Left ventricle myocardium superior (tissue), 1 donor: ENCODE results near the gene RNPEP. TPM values are rescaled to one million over a fixed set of nuclear protein-coding genes. Genes with fewer than 3 reads are reported as not detected.
"Not testable (repeated sequence)": the region's sequence is repeated elsewhere in the genome, so short reads cannot be mapped to it uniquely, and the experiment has no call there.

ENCODE experiments used
- ATAC-seq: fragments of 200-7000 bp; cut with Tn5 transposase; one replicate; pipeline ENCODE4 v1.9.1; 2020; ENCODE audit warnings: mild to moderate bottlenecking, moderate library complexity
- DNase-seq: peaks from one replicate; pipeline ENCODE4 v3.0.0-alpha.2; 2020
- intact Hi-C: fragments of 100-400 bp; cut with micrococcal nuclease; formaldehyde crosslinking; loops from one replicate; pipeline ENCODE4 v1.11.0; 2022
- total RNA-seq: library from RNA; stranded (reverse); fragmentation: NEBNext Ultra II Directional; extraction: Animal tissue kit (Norgen Biotek cat#: 25700); gene quantifications from one replicate; pipeline ENCODE4 v1.2.1, GENCODE V29; 2021
- donor health status: DM: no; HTN: yes; CAD: no; lungs with severe emphysema.

Gene RNPEP
- total RNA-seq, 1 donor from 2014 or later: 11.6 TPM

DNA sequence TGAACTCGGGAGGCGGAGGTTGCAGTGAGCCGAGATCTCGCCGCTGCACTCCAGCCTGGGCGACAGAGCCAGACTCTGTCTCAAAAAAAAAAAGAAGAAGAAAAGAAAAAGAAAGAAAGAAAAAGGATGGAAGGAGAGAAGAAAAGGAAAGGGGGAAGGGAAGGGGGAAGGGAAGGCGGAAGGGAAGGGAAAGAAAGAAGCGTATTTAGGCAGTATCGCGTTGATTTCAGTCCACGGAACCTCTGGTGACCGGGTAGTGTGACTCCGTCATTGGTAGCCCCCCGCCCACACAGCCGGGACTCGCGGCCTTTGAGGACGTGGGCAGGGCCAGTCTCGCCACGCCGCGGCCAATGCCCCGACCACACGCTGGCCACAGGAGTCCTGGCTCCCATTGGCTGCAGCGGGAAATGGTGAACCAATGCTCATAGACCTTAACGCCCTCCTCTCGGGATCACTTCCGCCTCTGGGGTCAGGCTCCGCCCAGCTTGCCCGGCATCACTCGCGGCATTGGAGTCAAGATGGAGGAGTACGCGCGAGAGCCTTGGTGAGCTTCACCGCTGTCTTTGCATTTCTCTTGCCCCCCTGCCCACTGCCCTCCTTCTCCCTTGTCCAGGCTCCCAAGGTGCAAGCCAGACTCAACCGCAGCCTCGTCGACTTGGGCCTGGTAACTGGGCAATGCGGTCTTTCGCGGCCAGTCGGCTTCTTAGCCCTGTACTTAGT, 27.3 kb upstream of the RNPEP start, which contains the start of gene TIMM17A:
TSS of gene TIMM17A (plus strand) at position 495 of the 720 bp plus-strand sequence. CDS start at position 519, 24 bp downstream.
- ATAC-seq (peak; percentile 100), DNase-seq (peak; percentile 97)
- intact Hi-C loops: no loop called here

DNA sequence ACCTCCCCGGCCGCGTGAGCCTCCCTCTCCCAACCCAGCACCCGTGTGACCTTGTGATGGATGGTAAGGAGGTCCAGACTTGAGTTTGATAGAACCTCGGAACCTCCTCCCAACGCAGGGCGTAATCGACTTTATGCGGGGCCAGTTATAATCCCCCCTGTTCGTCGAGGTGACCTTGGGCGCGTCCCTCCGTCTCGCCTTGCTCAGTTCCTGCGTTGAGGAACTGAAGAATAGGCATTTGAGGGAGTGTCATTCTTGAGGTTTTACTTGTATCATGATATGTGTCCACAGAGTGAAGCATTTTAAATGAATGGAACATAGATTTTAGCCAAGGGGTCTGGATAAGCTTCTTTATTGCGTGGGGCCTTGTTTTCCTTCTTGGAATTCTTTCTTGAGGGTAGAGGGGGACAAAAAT, 26.7 kb upstream of the RNPEP start:
- intact Hi-C loops: no loop called here
- DNase-seq (no peak), ATAC-seq (peak; percentile 54)

- no peak for DNase-seq
- ATAC-seq: no peak
- intact Hi-C loops: no loop called here
Measured at GRCh38 chr1:201958348-201958747, 24.1 kb upstream of the RNPEP start.

DNA sequence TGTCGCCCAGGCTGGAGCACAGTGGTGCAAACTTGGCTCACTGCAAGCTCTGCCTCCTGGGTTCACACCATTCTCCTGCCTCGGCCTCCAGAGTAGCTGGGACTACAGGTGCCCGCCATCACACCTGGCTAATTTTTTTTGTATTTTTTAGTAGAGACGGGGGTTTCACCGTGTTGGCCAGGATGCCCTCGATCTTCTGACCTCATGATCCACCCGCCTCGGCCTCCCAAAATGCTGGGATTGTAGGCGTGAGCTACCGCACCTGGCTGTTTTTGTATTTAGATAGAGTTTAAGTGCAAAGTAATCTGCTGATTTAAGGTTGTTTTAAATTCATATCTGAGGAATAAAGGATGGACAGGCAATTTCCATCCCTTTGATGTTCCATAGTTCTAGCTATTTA, 20.1 kb upstream of the RNPEP start:
- DNase-seq, ATAC-seq, intact Hi-C loops: not testable (repeated sequence)

DNA sequence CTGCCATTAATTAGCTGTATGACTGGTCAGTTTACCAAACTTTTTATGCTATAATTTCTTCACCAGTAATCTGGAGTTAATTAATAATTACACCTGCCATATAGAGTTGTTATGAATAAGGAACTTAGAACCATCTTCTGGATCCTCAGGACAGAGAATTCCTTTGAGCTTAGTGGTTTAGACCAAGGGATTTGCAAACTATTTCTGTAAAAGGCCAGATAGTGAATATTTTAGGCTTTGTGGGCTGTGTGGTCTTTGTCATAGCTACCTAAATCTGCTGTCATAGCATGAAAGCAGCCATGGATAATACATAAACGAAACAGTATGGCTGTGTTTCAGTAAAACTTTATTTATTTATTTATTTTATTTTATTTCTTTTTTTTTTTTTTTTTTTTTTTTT, 18.2 kb upstream of the RNPEP start:
- ATAC-seq (no peak), DNase-seq (no peak)
- intact Hi-C loops: no loop called here

DNA sequence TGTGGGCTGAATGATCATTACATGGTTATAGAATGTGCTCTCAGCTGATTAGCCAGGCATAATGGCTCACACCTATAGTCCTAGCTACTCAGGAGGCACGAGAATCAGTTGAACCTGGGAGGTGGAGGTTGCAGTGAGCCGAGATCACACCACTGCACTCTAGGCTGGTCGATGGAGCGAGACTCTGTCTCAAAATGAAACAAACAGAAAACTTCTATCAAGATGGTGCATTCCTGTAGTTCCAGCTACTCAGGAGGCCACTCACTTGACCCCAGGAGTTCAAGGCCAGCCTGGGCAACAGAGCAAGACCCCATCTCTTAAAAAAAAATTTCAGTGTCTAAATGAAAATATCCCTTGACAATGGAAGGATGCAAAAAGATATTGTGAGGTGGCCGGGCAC, 16.3 kb upstream of the RNPEP start:
- intact Hi-C loops: no loop called here
- no peak for ATAC-seq

DNA sequence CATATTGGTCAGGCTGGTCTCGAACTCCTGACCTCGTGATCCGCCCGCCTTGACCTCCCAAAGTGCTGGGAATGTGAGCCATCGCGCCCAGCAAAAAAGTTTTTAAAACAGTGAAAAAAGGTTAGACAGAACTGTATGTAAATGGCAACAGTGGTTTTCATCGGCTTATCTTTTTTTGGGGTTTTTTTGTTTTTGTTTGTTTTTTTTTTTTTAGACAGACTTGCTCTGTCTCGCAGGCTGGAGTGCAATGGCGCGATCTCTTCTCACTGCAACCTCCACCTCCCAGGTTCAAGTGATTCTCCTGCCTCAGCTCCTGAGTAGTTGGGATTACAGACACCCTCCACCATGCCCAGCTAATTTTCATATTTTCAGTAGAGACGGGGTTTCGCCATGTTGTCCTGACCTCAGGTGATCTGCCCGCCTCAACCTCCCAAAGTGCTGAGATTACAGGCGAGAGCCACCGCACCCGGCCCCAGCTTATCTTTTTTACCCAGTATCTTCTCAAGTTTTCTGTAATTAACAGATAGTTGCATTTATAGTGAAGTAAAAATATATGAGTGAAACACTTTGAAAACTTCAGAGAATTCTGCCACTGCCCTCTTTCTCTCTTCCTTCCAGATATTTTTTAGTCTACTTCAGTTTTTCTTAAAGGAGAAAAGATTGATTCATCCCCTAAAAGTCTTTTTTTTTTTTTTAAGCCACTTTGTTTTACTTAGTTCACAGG, 14.1 kb upstream of the RNPEP start:
- ATAC-seq: no peak
- DNase-seq: no peak
- intact Hi-C loops: no loop called here

More for the DNA sequence above, 16.3 kb upstream of the RNPEP start:
- DNase-seq: no peak

DNA sequence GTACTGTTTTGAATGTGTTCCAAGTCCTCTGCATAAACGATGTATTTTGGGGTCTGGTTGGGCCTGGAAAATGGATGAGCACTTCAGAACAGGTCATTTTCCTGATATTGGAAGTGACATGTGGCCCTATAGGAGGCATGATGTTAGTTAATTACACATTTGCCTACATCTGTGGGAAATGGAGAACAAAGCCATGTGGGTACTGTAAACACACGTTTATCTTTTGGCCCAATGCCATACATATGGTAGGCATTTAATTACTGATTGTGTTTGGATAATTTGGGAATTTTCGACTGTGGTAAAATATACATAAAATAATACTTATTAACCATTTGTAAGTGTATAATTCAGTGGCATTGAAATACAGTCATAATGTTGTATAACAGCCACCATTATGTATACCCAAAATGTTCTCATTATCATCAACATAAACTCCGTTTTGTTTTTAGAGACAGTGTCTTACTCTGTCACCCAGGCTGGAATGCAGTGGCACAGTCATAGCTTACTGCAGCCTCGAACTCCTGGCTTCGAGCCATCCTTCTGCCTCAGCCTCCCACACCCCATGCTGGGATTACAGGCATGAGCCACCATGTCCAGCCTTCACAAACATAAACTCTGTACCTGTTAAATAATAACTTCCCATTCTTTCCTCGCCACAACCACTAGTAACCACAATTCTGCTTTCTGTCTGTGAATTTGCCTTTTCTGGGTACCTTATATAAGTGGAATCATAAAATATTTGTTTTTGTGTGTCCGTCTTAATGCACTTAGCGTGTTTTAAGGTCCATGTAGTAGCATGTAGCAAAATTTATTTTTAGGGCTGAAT, 11.9 kb upstream of the RNPEP start:
- intact Hi-C loops: loop anchor here (5.0 kb wide), 2 partner anchors 73 to 88 kb away; no protein-coding TSS in a partner anchor
- DNase-seq: no peak
- ATAC-seq: peak; percentile 32

DNA sequence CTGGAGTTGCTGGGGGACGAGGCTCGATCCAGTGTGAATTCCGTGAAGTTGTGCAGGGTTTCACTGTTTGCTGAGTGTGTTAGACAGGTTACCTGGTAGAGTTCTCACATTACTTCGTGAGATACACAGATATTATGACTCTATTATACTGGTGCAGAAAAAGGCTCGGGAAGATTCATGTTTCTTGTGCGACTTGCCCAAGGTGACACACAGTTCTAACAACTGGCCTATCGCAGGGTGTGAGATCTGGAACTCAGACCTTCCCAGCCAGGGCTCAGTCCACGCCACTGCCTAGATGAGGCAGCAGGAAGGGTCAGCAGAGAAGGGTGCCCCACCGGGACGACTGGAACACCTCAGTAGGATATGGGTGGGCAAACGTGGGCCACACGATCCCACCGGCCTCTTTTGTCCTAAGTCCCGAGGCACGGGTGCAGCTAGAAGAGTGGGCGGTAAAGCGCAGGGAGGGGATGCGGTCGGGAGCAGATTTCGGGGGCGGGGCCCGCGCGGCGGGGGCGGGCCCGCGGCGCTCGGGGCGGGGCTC, 296 bp upstream of the RNPEP start:
- ATAC-seq: peak; percentile 22
- peak; percentile 90 for DNase-seq
- intact Hi-C loops: no loop called here

- no peak for DNase-seq
- no peak for ATAC-seq
- intact Hi-C loops: no loop called here
Measured at GRCh38 chr1:201983380-201983805, 945 bp downstream of the RNPEP start.

GRCh38 chr1:201984446-201984845, 2.0 kb downstream of the RNPEP start:
- ATAC-seq (no peak), DNase-seq (no peak)
- intact Hi-C loops: no loop called here

DNA sequence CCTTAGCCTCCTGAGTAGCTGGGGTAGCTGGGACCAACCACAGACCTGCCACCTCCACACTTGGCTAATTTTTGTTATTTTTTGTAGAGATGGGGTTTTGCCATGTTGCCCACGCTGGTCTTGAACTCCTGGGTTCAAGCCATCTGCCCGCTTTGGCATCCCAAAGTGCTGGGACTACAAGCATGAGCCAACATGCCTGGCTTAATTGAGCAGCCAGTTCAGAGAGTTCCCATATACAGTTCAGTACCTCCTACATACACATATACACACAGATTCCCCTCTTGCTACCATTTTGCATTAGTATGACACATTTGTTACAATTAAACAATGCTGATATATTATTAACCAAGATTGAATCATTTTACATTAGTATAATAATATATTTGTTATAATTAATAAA, 2.9 kb downstream of the RNPEP start:
- intact Hi-C loops: no loop called here
- ATAC-seq (no peak), DNase-seq (no peak)

DNA sequence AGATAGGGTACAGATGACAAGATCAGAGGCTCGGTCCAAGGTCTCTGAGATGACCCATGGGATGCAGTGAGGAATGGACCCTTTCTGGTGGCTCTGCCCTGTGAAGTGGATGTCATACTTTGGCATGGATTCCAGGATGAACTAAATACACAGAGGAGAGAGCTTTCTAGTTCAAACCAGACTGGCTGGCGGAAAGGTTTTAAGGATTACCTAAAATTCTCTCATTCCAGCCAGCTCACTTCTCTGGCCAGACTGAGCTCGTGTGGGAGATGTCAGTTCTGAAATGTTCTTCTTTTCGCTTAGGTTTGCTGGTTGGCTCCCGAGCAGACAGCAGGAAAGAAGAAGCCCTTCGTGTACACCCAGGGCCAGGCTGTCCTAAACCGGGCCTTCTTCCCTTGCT, 6.2 kb downstream of the RNPEP start:
- DNase-seq (no peak), ATAC-seq (no peak)
- intact Hi-C loops: no loop called here

DNA sequence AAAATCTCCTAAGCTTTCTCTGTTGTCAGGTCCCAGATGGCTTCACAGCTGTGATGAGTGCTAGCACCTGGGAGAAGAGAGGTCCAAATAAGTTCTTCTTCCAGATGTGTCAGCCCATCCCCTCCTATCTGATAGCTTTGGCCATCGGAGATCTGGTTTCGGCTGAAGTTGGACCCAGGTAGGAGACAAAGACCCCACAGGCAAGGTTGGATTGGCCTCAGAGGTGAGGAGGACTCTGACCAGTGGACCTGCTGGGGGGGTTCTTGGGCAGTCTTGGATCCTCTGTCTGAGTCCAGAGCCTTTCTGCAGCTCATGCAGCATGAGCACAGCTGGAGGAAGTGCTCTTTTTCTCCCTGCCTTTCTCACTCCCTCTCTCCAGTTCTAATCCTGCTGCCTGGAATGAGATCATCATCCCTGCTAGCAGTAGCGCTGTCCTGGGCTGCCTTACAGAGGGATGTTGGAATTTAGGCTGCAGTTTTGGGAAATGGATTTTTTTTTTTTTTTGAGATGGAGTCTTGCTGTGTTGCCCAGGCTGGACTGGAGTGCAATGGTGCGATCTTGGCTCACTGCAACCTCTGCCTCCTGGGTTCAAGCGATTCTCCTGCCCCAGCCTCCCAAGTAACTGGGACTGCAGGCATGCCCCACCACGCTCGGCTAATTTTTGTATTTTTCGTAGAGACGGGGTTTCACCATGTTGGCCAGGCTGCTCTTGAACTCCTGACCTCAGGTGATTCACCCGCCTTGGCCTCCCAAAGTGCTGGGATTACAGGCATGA, 7.1 kb downstream of the RNPEP start:
- intact Hi-C loops: no loop called here
- ATAC-seq: peak; percentile 5
- DNase-seq: no peak

- DNase-seq (peak; percentile 47), ATAC-seq (peak; percentile 93)
- intact Hi-C loops: no loop called here
Measured at GRCh38 chr1:201990427-201990826, 8.0 kb downstream of the RNPEP start.

DNA sequence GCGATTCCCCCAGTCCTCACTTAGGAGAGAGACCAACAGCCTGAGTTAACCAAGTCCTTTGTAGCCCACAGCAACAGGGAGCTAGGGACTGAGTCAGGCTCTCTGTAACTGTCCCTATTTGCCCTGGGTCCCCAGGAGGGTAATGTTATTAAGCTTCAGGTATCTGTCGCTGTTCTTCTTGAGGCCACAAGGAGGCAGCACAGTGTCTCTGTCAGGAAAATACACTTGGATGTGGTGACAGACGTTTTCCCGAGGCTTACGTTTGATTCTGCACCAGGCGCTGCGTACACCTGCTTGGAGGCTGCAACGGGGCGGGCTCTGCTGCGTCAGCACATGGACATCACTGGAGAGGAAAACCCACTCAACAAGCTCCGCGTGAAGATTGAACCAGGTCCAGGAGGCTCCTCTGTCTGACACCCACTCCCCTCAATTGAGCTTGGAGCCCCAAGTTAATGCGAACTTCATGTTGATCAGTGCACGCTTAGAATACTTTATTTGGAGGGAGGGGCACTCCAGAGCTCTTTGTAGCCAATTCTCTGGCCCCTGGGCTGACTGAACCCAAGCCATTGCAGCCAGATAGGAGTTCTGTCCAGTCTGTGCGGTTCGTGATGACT, 17.3 kb downstream of the RNPEP start:
- ATAC-seq (peak; percentile 64), DNase-seq (no peak)
- intact Hi-C loops: loop anchor here (5.0 kb wide), 1 partner anchor 123 kb away; the partner anchor contains the start of gene GPR37L1

GRCh38 chr1:202002507-202002906, 20.1 kb downstream of the RNPEP start:
- DNase-seq: no peak
- intact Hi-C loops: loop anchor here (5.0 kb wide), 1 partner anchor 120 kb away; the partner anchor contains the start of gene GPR37L1
- no peak for ATAC-seq

DNA sequence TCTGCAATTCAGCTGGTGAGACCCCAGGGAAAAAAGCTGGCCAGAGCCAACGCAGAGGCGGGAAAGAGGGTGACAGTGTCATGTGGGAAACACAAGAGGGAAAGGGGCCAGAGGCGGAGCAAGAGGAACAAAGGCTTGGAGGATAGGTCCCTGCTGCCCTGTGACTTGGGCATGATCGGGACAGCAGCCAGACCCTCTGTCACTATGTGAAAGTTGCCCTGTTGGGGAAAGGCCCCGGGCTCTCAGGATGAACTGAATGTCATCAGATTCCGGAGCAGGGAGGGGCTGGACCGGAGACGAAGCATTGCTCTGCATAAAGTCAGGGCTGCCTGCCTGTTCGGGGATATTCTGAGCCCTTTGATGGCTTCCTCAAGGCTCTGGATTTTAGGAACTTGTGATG, 22.3 kb downstream of the RNPEP start:
- intact Hi-C loops: loop anchor here (5.0 kb wide), 1 partner anchor 118 kb away; the partner anchor contains the start of gene GPR37L1
- DNase-seq (no peak), ATAC-seq (no peak)
